Fibroblast of lung (primary cell): Measurements from ENCODE around the gene RGP1. TPM values are rescaled to one million over a fixed set of nuclear protein-coding genes. Genes with fewer than 3 reads are reported as not detected.

Experiments used
- DNase-seq, 2 donors: peaks; one replicate each; pipeline versions ENCODE4 v3.0.0 to v3.0.0-alpha.2; 2010; ENCODE audit warnings: low read depth in 2 of 2
- H2AFZ ChIP-seq: 2 replicates; pipeline ENCODE4 v1.5.1; 2012; ENCODE audit warnings: low read length, control low read depth, inconsistent platforms
- H3K27ac ChIP-seq: 2 replicates; pipeline ENCODE4 v1.5.1; 2011; ENCODE audit warnings: low read length, control low read depth; ENCODE audit not compliant: insufficient read depth
- H3K27me3 ChIP-seq: 2 replicates; pipeline ENCODE4 v1.5.1; 2011; ENCODE audit warnings: mild to moderate bottlenecking, low read length; ENCODE audit not compliant: control insufficient read depth, insufficient read depth
- H3K36me3 ChIP-seq: 2 replicates; pipeline ENCODE4 v1.5.1; 2011; ENCODE audit warnings: low read length; ENCODE audit not compliant: control insufficient read depth, insufficient read depth
- H3K4me1 ChIP-seq: 2 replicates; pipeline ENCODE4 v1.5.1; 2011; ENCODE audit warnings: low read length; ENCODE audit not compliant: control insufficient read depth, insufficient read depth; ENCODE audit errors: extremely low read depth
- H3K4me2 ChIP-seq: 2 replicates; pipeline ENCODE4 v1.5.1; 2011; ENCODE audit warnings: low read length, control low read depth; ENCODE audit not compliant: insufficient read depth; ENCODE audit errors: extremely low read depth
- H3K4me3 ChIP-seq, 4 experiments: fragments of 200-600 bp in 1 of 4; sonication (generic) in 1 of 4; replicated peaks in 1 of 4; 2 replicates each; pipeline ENCODE4 v1.5.1; 2011 to 2016; ENCODE audit warnings: low read length in 4 of 4, low read depth in 3 of 4, mild to moderate bottlenecking in 3 of 4, control low read depth in 2 of 4, inconsistent platforms in 1 of 4, mixed read lengths in 1 of 4; ENCODE audit not compliant: insufficient read depth in 1 of 4; ENCODE audit errors: control extremely low read depth in 1 of 4
- H3K79me2 ChIP-seq: 2 replicates; pipeline ENCODE4 v1.5.1; 2012; ENCODE audit warnings: mild to moderate bottlenecking, low read length, inconsistent platforms; ENCODE audit not compliant: control insufficient read depth, insufficient read depth
- H3K9ac ChIP-seq: 2 replicates; pipeline ENCODE4 v1.5.1; 2011; ENCODE audit warnings: mild to moderate bottlenecking, low read length, control low read depth; ENCODE audit not compliant: insufficient read depth
- H3K9me3 ChIP-seq: 2 replicates; pipeline ENCODE4 v1.5.1; 2012; ENCODE audit warnings: low read depth, low read length; ENCODE audit not compliant: control insufficient read depth, insufficient read depth
- H4K20me1 ChIP-seq: 2 replicates; pipeline ENCODE4 v1.5.1; 2011; ENCODE audit warnings: low read length; ENCODE audit not compliant: control insufficient read depth, insufficient read depth; ENCODE audit errors: extremely low read depth
- CTCF ChIP-seq, 2 donors: IDR thresholded peaks in 1 of 2; conservative IDR thresholded peaks in 1 of 2; 1 replicate in 1 of 2; 2 replicates in 1 of 2; pipeline ENCODE4 v1.5.1; 2011 to 2012; ENCODE audit warnings: low read length in 2 of 2, control low read depth in 1 of 2, inconsistent platforms in 1 of 2, low read depth in 1 of 2, mild to moderate bottlenecking in 1 of 2
- EZH2 ChIP-seq: IDR thresholded peaks from 2 replicates; pipeline ENCODE4 v1.5.1; 2012; ENCODE audit warnings: low read length, control low read depth, mild to moderate bottlenecking; ENCODE audit errors: missing control alignments
- polyA plus RNA-seq, 2 donors: library from polyadenylated mRNA; depleted of rRNA in 1 of 2; stranded (reverse) in 1 of 2; unstranded in 1 of 2; fragments of >200 nt; gene quantifications; 2 replicates each; pipeline ENCODE4 v1.2.1, GENCODE V29; 2011 to 2012; ENCODE audit warnings: missing spikeins in 1 of 2
- total RNA-seq: library from RNA; depleted of rRNA; stranded (reverse); fragments of >200 nt; gene quantifications from 2 replicates; pipeline ENCODE4 v1.2.1, GENCODE V29; 2014

Gene RGP1
- total and polyA plus RNA-seq, 2 donors (not counting 1 experiment from before 2014, with no cell fraction given), result 14.9 to 17.4 TPM

- Histone ChIP-seq H3K27ac (no peak overlapping the region), H2AFZ (no peak overlapping the region), H3K27me3 (peaks cover 2% of the 10 kb centered on the region), H3K4me3 (no peak overlapping the region), H3K79me2 (no peaks in the 10 kb centered on the region), H3K9me3 (no peaks in the 10 kb centered on the region), H3K4me2 (no peak overlapping the region), H3K4me1 (peaks cover 7% of the 10 kb centered on the region), H3K9ac (no peak overlapping the region), H4K20me1 (no peaks in the 10 kb centered on the region), H3K36me3 (no peaks in the 10 kb centered on the region)
- peak in 1 of 2 donors; percentile 44 for DNase-seq
- TF ChIP-seq EZH2 (no peak), CTCF (conservative IDR thresholded peaks at IDR 0.05 in 1 of 2, IDR thresholded peaks at IDR 0.05 in 1 of 2; ENCODE audit: low read depth in 1 of 2, low read length in 2 of 2) (no peak)
These were observed 9.5 kb downstream of the RGP1 start for GRCh38 chr9:35758475-35759050.

- Histone ChIP-seq H3K4me1 (peaks cover 7% of the 10 kb centered on the region), H2AFZ (no peak overlapping the region), H3K79me2 (no peaks in the 10 kb centered on the region), H4K20me1 (no peaks in the 10 kb centered on the region), H3K27ac (no peak overlapping the region), H3K4me2 (no peak overlapping the region), H3K9me3 (no peaks in the 10 kb centered on the region), H3K4me3 (no peak overlapping the region), H3K27me3 (peaks cover 2% of the 10 kb centered on the region), H3K9ac (no peak overlapping the region), H3K36me3 (no peaks in the 10 kb centered on the region)
- TF ChIP-seq EZH2, result no peak
- no peak for DNase-seq
These were observed 10.7 kb downstream of the RGP1 start for GRCh38 chr9:35759795-35760194.

GRCh38 chr9:35760651-35761050 lies 11.6 kb downstream of the RGP1 start:
- H2AFZ ChIP-seq, result no peak overlapping the region
- no peak overlapping the region for H3K27ac ChIP-seq
- H3K27me3 ChIP-seq, result peaks cover 2% of the 10 kb centered on the region
- TF ChIP-seq CTCF (conservative IDR thresholded peaks at IDR 0.05 in 1 of 2, IDR thresholded peaks at IDR 0.05 in 1 of 2; ENCODE audit: low read depth in 1 of 2, low read length in 2 of 2), result no peak
- TF ChIP-seq EZH2, result no peak
- H3K4me2 ChIP-seq, result no peak overlapping the region
- no peaks in the 10 kb centered on the region for H3K79me2 ChIP-seq
- H3K4me3 ChIP-seq, result no peak overlapping the region
- no peak overlapping the region for H3K9ac ChIP-seq
- no peaks in the 10 kb centered on the region for H3K9me3 ChIP-seq
- H3K36me3 ChIP-seq, result no peaks in the 10 kb centered on the region
- peaks cover 7% of the 10 kb centered on the region for H3K4me1 ChIP-seq
- peak in 1 of 2 donors; percentile 75 for DNase-seq
- no peaks in the 10 kb centered on the region for H4K20me1 ChIP-seq
